Tibial nerve (tissue), 4 donors: ENCODE results near the gene APOL2.

Experiments used
- EP300 ChIP-seq, 2 donors: sonication (generic); formaldehyde crosslinking; IDR thresholded peaks; one replicate each; pipeline ENCODE4 v1.6.1; 2017; ENCODE audit warnings: antibody characterized with exemption in 2 of 2, mild to moderate bottlenecking in 1 of 2
- POLR2A ChIP-seq, 2 donors: fragments of 450-650 bp; IDR thresholded peaks; one replicate each; pipeline ENCODE4 v1.6.1; 2017; ENCODE audit warnings: antibody characterized with exemption in 2 of 2, mild to moderate bottlenecking in 2 of 2, moderate library complexity in 2 of 2
- TF ChIP-seq, protein P1 (sequence below), 5 experiments: fragments of 200-600 bp in 3 of 5; fragments of 450-650 bp in 2 of 5; sonication (generic) in 3 of 5; IDR thresholded peaks; one replicate each; pipeline ENCODE4 v1.5.1; 2016 to 2019; ENCODE audit warnings: antibody characterized with exemption in 5 of 5, mild to moderate bottlenecking in 3 of 5, moderate library complexity in 2 of 5

DNA sequence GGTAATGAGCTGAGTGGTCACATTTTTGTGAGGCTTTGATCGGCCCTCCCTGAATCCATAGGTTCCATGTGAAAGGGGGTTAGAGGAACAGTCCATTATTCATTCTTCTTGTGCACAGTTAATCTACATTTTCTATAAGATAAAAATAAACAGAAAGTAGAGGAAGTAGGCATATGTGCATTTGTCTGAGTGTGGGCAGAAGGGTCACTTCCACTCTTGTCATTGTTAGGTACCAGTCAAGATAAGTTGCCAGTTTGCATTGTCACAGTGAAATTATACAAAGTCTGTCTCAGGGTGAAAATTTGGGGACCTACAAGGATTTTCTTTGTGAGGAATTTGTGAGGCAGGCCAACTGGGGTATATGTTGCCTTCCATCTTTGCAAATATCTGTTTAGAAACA lies 33.1 kb downstream of the APOL2 start:
- TF ChIP-seq EP300 (IDR thresholded peaks at IDR 0.05) (no peak), POLR2A (IDR thresholded peaks at IDR 0.05) (no peak)
- TF ChIP-seq, protein P1, sequence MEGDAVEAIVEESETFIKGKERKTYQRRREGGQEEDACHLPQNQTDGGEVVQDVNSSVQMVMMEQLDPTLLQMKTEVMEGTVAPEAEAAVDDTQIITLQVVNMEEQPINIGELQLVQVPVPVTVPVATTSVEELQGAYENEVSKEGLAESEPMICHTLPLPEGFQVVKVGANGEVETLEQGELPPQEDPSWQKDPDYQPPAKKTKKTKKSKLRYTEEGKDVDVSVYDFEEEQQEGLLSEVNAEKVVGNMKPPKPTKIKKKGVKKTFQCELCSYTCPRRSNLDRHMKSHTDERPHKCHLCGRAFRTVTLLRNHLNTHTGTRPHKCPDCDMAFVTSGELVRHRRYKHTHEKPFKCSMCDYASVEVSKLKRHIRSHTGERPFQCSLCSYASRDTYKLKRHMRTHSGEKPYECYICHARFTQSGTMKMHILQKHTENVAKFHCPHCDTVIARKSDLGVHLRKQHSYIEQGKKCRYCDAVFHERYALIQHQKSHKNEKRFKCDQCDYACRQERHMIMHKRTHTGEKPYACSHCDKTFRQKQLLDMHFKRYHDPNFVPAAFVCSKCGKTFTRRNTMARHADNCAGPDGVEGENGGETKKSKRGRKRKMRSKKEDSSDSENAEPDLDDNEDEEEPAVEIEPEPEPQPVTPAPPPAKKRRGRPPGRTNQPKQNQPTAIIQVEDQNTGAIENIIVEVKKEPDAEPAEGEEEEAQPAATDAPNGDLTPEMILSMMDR (IDR thresholded peaks at IDR 0.05) = no peak
